CD4-positive, alpha-beta T cell treated with Interleukin-4 for 1 hour (primary cell): Measurements from ENCODE around the gene HEXA.
A peak's percentile ranks its signal among the peaks of the same experiment; 100 is the strongest.

ENCODE experiments used
- DNase-seq, 2 donors: peaks; one replicate each; pipeline ENCODE4 v3.0.0-alpha.2; 2020 to 2022

HEXA gene

DNA sequence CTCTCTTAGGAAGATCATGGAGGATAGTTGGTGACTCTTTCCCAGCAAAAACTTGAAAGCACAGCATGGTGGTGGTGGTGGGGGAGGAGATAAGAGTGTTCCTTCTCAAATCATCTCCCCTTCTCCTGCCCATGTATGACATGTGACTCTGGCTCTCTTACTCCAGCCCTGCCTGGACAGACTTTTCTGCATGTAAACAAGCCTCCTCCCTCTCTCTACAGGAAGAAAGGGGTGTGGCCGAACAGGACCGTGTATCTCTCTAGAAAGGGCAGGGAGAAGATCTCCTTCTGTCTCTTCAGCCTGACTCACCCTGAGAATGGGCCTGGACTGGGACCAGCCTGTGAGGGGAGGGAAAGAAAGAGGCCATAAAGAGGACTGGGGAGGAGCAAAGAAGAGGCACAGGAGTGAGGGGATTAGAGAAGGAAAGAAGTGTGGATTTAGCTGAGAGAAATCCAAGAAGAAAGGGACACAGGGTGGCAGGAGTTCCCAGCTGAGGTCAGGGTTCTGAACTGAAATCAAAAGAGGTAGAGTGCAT is 57.3 kb downstream of the HEXA start:
- no peak for DNase-seq

DNA sequence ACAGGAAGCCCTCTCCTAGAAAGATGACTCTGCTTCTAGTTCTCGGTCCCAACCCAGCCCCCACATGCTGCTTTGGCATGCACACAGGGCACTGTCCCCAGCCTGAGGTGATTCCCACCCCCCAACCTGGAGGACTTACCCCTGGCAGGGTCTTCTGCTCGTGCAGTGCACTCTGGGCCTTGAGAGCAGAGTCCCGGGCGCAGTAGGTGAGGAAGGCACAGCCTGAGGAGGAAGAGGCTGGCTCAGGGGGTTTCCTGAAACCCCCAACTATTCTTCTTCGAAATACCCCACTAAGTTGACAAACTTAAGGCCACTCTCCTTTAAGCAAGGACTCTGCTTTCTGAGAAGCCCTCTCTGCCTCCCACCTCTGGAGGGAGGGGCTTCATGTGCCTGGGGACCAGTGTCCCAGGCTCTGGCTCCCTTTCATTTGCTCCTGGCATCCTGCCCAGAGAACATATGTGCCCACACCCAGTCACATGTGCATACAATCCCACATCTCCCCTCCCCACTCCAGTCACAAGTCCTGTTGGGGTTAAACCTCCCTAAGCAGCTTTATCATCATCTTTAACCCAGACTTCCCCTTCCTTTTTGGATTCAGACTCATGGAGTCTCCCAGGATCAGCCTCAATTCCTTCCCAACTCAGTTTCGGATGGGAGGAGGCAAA is 60.0 kb downstream of the HEXA start:
- no peak for DNase-seq

DNA sequence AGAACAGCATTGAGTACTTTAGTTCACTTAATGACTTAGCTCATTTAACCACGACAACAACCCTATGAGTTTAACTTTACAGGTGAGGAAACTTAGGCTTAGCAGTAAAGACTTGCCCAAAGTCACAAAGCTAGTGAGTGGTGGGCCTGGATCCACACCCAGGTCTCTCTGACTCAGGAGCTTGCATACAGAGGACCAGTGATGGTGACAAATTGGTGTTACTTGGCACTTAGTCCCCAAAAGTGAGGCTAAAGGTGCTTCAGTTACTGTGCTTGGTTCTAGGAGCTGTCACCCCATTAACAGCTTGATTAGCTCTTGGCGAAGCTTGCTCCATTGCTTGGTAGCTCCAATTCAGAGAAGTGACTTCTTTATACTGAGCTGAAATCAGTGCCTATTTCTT is 61.9 kb downstream of the HEXA start:
- DNase-seq = no peak

DNA sequence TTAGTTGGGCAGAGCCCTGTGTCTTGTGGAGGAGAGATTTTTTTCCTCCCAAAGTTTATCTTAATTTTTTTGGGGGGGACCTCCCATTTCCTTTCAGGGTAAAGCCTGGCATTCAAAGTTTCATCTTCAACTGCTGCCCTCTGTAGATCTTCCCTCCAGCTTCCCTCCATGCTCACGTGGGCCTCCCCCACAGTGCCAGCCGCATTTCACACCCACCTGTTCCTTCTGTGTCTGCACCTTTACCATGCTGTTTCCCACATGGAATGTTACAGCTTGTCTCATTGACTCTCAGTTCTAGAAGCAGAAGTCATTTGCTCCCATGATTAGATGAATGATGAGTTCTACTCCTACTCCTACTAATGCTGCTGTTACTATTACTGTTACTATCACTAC is 62.4 kb downstream of the HEXA start:
- DNase-seq = no peak

DNA sequence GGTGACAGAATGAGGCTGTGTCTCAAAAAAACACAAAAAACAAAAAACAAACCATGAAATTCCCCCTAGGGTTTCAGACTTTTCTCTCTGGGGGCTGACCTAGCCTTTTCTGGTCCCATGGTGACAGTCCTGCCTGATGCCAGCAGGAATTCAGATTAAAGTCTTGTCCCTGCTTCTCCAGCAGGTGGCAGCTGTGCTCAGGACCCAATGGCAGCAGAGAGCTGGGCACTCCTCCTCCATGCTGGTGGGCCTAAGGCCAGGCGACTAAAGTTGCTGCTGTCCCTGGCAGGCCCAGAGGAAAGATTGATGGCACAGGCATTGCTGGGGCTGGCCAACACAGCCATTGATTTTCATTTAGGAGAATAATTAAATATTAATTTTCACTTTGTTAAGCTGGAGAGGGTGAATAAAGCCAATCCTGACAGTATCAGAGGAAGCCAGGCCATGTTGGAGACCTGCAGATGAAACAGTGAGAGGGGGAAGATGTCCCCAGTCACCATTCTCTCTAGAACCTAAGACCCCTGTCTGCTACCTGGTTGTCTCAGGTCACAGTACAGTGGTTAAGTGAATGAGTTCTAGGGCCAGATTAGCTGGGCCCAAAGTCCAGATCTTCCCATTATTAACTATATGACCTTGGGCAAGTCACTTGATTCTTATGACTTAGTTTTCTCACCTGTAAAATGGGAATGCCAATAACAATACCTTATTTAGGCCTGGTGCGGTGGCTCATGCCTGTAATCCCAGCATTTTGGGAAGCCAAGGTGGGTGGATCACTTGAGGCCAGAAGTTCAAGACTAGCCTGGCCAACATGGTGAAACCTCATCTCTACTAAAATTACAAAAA is 63.0 kb downstream of the HEXA start:
- DNase-seq = peak; percentile 64 to 66

DNA sequence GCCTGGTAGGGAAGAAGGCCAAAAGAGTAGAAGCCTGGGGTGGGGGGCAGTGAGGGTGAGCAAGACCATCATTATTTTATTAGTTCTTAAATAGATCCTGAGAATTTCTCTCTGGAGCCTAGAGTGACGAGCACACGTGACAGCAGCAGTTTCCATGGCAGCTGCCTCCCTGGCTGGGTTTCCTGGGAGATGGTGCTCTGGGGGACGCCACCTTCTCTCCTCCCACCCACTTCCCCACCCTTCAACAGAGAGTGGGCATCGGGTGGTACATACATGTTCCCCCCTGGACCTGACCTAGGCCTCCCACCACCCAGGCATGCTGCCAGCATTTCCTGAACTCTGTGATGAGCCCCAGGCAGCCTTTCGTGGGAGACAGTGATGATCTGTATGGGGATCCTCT is 68.8 kb downstream of the HEXA start:
- DNase-seq = no peak

DNA sequence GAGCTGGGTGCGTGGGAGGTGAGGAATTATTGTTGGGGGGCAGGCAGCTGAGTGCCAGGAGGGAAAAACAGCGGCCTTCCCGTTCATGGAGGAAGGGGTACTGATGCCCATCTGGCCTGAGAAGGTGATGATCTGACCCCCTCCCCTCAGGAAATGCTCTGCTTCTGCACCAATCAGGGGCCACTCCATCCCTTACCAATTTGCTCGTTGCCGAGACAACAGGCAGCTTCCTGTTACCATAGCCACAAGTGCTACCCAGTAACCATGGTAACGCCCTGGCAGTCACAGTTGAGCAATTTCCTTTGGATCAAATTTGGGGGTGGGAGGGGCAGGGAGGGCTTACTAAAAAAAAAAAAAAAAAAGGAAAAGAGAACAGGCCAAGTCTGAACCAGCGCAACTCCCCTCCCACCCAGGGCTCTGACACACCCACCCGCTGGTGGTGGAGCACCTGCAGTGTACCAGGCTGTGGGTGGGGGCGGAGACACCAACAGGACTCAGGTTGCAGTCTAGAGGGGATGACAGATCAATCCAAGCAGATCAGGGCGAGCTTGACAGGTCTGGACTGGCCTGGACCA is 69.5 kb downstream of the HEXA start:
- DNase-seq = peak; percentile 72 to 81

DNA sequence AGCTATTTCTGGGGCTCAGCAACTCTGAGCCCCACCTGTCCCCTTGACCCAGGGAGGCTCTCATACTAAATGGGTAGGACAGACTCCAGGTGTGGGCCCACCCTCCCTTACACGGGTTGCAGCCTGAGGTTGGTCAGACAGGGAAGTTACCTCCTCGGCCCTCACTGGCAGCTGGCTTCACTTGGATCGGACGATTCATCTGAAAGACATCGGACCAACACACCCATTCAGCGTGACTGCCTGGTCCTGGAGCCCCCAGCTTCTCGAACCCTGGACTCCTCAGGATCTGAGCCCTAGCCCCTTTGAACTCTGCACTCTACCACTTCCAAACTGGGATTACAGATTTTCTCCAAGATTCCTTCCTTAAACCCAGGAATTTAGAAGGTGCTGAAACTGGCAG is 71.2 kb downstream of the HEXA start:
- no peak for DNase-seq

DNA sequence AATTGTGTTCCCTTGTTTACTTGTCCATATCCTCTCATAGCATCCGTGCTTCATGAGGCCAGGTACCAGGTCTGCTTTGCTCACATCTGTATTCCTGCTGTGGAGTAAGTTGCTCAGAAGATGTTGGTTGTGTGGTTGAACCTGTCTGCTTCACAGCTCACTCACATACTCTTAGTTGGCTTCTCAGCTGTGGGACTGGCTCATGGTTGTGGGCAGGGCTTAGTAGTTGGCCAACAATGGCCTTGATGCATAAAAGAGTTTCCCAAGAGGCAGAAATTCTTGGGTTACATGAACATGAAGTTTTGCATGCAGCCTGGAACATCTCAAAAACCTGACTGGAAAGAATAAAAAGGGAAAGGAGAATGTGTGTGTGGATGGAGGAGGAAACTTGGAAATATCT is 72.9 kb downstream of the HEXA start:
- DNase-seq = no peak
